ENCODE results near the gene TMC2.

The TMC2 gene

GRCh38 chr20:2633381-2633780 lies 97.0 kb downstream of the TMC2 start:
- Histone ChIP-seq H3K9me2 (replicated peaks; ENCODE audit: control insufficient read depth, low read length) (no peaks in the 10 kb centered on the region), H3K4me3 (ENCODE audit: low read length) (no peak overlapping the region), H3K27ac (ENCODE audit: low read depth, low read length) (no peak overlapping the region), H4K20me1 (ENCODE audit: control insufficient read depth, insufficient read depth, low read depth, low read length) (no peaks in the 10 kb centered on the region; the same call in 1 of the 2 replicates), H3K4me1 (ENCODE audit: control insufficient read depth, low read length) (no peaks in the 10 kb centered on the region), H3K36me3 (ENCODE audit: control insufficient read depth, low read length) (no peaks in the 10 kb centered on the region), H3K79me2 (ENCODE audit: control insufficient read depth, low read length) (no peaks in the 10 kb centered on the region), H3K27me3 (ENCODE audit: control insufficient read depth, low read length) (peaks cover 21% of the 10 kb centered on the region), H3F3A (ENCODE audit: control insufficient read depth, insufficient read depth) (no peaks in the 10 kb centered on the region), H3K9me3 (ENCODE audit: control insufficient read depth, insufficient read depth, low read length) (no peaks in the 10 kb centered on the region), H3K4me2 (ENCODE audit: low read length) (no peak overlapping the region)
- TF ChIP-seq CTCF (IDR thresholded peaks at IDR 0.05; ENCODE audit: low read depth, low read length, poor library complexity, severe bottlenecking) (no peak), EZH2phosphoT487 (IDR thresholded peaks at IDR 0.05; ENCODE audit: borderline replicate concordance, low read length) (no peak)

DNA sequence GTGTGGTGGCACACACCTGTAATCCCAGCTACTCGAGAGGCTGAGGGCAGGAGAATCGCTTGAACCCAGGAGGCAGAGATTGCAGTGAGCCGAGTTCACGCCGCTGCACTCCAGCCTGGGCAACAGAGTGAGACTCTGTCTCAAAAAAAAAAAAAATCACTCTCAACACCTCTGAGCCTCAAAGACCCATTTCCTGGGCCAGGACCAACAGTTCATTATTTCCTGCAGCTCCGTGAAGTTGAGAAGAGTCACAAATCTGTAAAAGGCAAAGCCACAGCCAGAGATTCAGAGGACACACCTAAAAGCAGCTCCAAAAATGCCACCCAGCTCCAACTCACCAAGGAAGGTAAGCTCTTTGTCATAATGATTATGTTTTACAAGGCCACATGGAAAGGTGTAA lies 100.9 kb downstream of the TMC2 start:
- no peak overlapping the region for H3K4me2 ChIP-seq (ENCODE audit: low read length)
- H3K79me2 ChIP-seq (ENCODE audit: control insufficient read depth, low read length), result no peaks in the 10 kb centered on the region
- no peaks in the 10 kb centered on the region for H3K9me3 ChIP-seq (ENCODE audit: control insufficient read depth, insufficient read depth, low read length)
- no peaks in the 10 kb centered on the region for H3K4me1 ChIP-seq (ENCODE audit: control insufficient read depth, low read length)
- H3K27ac ChIP-seq (ENCODE audit: low read depth, low read length), result no peak overlapping the region
- peaks cover 19% of the 10 kb centered on the region for H3K27me3 ChIP-seq (ENCODE audit: control insufficient read depth, low read length)
- no peaks in the 10 kb centered on the region for H3K36me3 ChIP-seq (ENCODE audit: control insufficient read depth, low read length)
- no peaks in the 10 kb centered on the region; the same call in 1 of the 2 replicates for H4K20me1 ChIP-seq (ENCODE audit: control insufficient read depth, insufficient read depth, low read depth, low read length)
- no peaks in the 10 kb centered on the region for H3F3A ChIP-seq (ENCODE audit: control insufficient read depth, insufficient read depth)
- no peaks in the 10 kb centered on the region for H3K9me2 ChIP-seq (replicated peaks; ENCODE audit: control insufficient read depth, low read length)
- no peak overlapping the region for H3K4me3 ChIP-seq (ENCODE audit: low read length)
- TF ChIP-seq EZH2phosphoT487 (IDR thresholded peaks at IDR 0.05; ENCODE audit: borderline replicate concordance, low read length) (no peak), CTCF (IDR thresholded peaks at IDR 0.05; ENCODE audit: low read depth, low read length, poor library complexity, severe bottlenecking) (no peak)

- Histone ChIP-seq H3F3A (ENCODE audit: control insufficient read depth, insufficient read depth) (no peaks in the 10 kb centered on the region), H3K79me2 (ENCODE audit: control insufficient read depth, low read length) (no peaks in the 10 kb centered on the region)
- TF ChIP-seq EZH2phosphoT487 (IDR thresholded peaks at IDR 0.05; ENCODE audit: borderline replicate concordance, low read length), result no peak
- no peak for TF ChIP-seq CTCF (IDR thresholded peaks at IDR 0.05; ENCODE audit: low read depth, low read length, poor library complexity, severe bottlenecking)
Observed at GRCh38 chr20:2640260-2640659, 103.9 kb downstream of the TMC2 start.

More at GRCh38 chr20:2640260-2640659, 103.9 kb downstream of the TMC2 start:
- Histone ChIP-seq H4K20me1 (ENCODE audit: control insufficient read depth, insufficient read depth, low read depth, low read length) (no peaks in the 10 kb centered on the region), H3K4me1 (ENCODE audit: control insufficient read depth, low read length) (no peaks in the 10 kb centered on the region), H3K9me2 (replicated peaks; ENCODE audit: control insufficient read depth, low read length) (no peaks in the 10 kb centered on the region), H3K27ac (ENCODE audit: low read depth, low read length) (no peak overlapping the region), H3K27me3 (ENCODE audit: control insufficient read depth, low read length) (0 out of 2 replicates have a peak, but pooled peaks cover 6% of the 10 kb centered on the region), H3K4me3 (ENCODE audit: low read length) (no peak overlapping the region), H3K9me3 (ENCODE audit: control insufficient read depth, insufficient read depth, low read length) (no peaks in the 10 kb centered on the region), H3K36me3 (ENCODE audit: control insufficient read depth, low read length) (no peaks in the 10 kb centered on the region), H3K4me2 (ENCODE audit: low read length) (no peak overlapping the region)
